Measurements from ENCODE around the gene CLDN15.

- TF ChIP-seq CTCF (IDR thresholded peaks at IDR 0.05 in 8 of 11, conservative IDR thresholded peaks at IDR 0.05 in 3 of 11) (no peak), POLR2A (IDR thresholded peaks at IDR 0.05) (no peak), POLR2AphosphoS5 (IDR thresholded peaks at IDR 0.05) (no peak)
These were observed 20.7 kb upstream of the CLDN15 start for GRCh38 chr7:101258243-101258731.

Measured in spleen (tissue), 7 donors.